Measurements from ENCODE around the gene GDF15. TPM values are rescaled to one million over a fixed set of nuclear protein-coding genes. Genes with fewer than 3 reads are reported as not detected.
A peak's percentile ranks its signal among the peaks of the same experiment; 100 is the strongest.

The GDF15 gene
- polyA plus RNA-seq, 1 of the 3 experiments (the other 2 are of a cell fraction), result 129 TPM

GRCh38 chr19:18427743-18428113 is 41.8 kb downstream of the GDF15 start:
- H3K9ac ChIP-seq, result no peak overlapping the region
- DNase-seq, result no peak
- H3K9me3 ChIP-seq, result no peaks in the 10 kb centered on the region
- peaks cover 31% of the 10 kb centered on the region for H4K20me1 ChIP-seq (ENCODE audit: insufficient read depth)
- no peaks in the 10 kb centered on the region for H3K9me2 ChIP-seq
- H3K27ac ChIP-seq (ENCODE audit: low read depth in 2 of 2, low read length in 1 of 2), result peak overlapping the region in 1 of 2 experiments; percentile 14; a peak in 1 of 4 replicates
- ChIA-PET CTCF (interaction anchor here (1.1 to 2.8 kb wide), 2 partner anchors 23 to 149 kb away, joined by 5 to 12 read pairs; no protein-coding TSS in a partner anchor), POLR2A (no interaction called here)
- H3K4me2 ChIP-seq, result no peak overlapping the region
- 100% methylated on average over 10 of the region's 12 CpGs for WGBS (ENCODE audit: low lambda C conversion rate)
- H2AFZ ChIP-seq (ENCODE audit: low read depth), result no peak overlapping the region
- no peak for TF ChIP-seq RAD21 (IDR thresholded peaks at IDR 0.05; ENCODE audit: low read length)
- no peaks in the 10 kb centered on the region for H3K27me3 ChIP-seq (ENCODE audit: insufficient read depth)
- peaks cover 0 to 11% of the 10 kb centered on the region in 2 experiments for H3K36me3 ChIP-seq (replicated peaks in 1 of 2; ENCODE audit: control insufficient read depth in 1 of 2, insufficient read depth in 2 of 2, low read length in 1 of 2)
- peaks cover 23 to 52% of the 10 kb centered on the region in 2 experiments; a peak in 2 of 4 replicates for H3K4me1 ChIP-seq (ENCODE audit: control insufficient read depth in 1 of 2, insufficient read depth in 2 of 2, low read depth in 1 of 2, low read length in 1 of 2)
- H3K79me2 ChIP-seq (ENCODE audit: insufficient read depth), result peaks cover 31% of the 10 kb centered on the region
- no peak overlapping the region for H3K4me3 ChIP-seq (ENCODE audit: low read depth in 2 of 2, low read length in 1 of 2)
- no peaks in the 10 kb centered on the region for H3F3A ChIP-seq (replicated peaks; ENCODE audit: insufficient read depth)

- ChIA-PET POLR2A (interaction anchor here (0.6 to 1.0 kb wide), 3 partner anchors 11 to 107 kb away, joined by 3 to 4 read pairs (median 3); no protein-coding TSS in a partner anchor), CTCF (interaction anchor here (0.9 to 2.8 kb wide), 5 partner anchors 9 to 149 kb away, joined by 3 to 12 read pairs (median 7); partner anchors contain the start of gene SSBP4)
- peak overlapping the region; percentile 85 for H3K4me2 ChIP-seq
Observed at GRCh38 chr19:18428173-18428786, 42.3 kb downstream of the GDF15 start.

More at GRCh38 chr19:18428173-18428786, 42.3 kb downstream of the GDF15 start:
- no peak for TF ChIP-seq ZBTB33 (IDR thresholded peaks at IDR 0.05; ENCODE audit: borderline replicate concordance, low read depth)
- TF ChIP-seq RCOR1 (IDR thresholded peaks at IDR 0.05; ENCODE audit: low read length), result no peak
- TF ChIP-seq GABPA (IDR thresholded peaks at IDR 0.05; ENCODE audit: low read depth), result no peak
- no peak for TF ChIP-seq FOXM1 (IDR thresholded peaks at IDR 0.05; ENCODE audit: low read depth)
- no peak for TF ChIP-seq TEAD4 (IDR thresholded peaks at IDR 0.05; ENCODE audit: borderline replicate concordance, insufficient read depth)
- no peak for TF ChIP-seq YY1 (IDR thresholded peaks at IDR 0.05; ENCODE audit: low read depth)
- no peak for TF ChIP-seq TAF1 (IDR thresholded peaks at IDR 0.05; ENCODE audit: borderline replicate concordance, low read depth, low read length)
- no peak for TF ChIP-seq USF2 (IDR thresholded peaks at IDR 0.05; ENCODE audit: borderline replicate concordance, low read depth, low read length)
- no peak for TF ChIP-seq CHD2 (IDR thresholded peaks at IDR 0.05; ENCODE audit: low read length, partially characterized antibody)
- no peak for TF ChIP-seq MXI1 (IDR thresholded peaks at IDR 0.05; ENCODE audit: low read depth, low read length)
- no peak for TF ChIP-seq IRF3 (IDR thresholded peaks at IDR 0.05; ENCODE audit: low read depth, low read length)
- TF ChIP-seq TCF12 (IDR thresholded peaks at IDR 0.05), result no peak
- DNase-seq, result no peak
- 91% methylated on average over 4 of the region's 17 CpGs for WGBS (ENCODE audit: low lambda C conversion rate)
- H3K4me1 ChIP-seq (ENCODE audit: control insufficient read depth in 1 of 2, insufficient read depth in 2 of 2, low read depth in 1 of 2, low read length in 1 of 2), result peaks cover 23 to 57% of the 10 kb centered on the region in 2 experiments; a peak in 2 of 4 replicates
- peaks cover 25% of the 10 kb centered on the region for H3K79me2 ChIP-seq (ENCODE audit: insufficient read depth)
- H3K9me2 ChIP-seq, result no peaks in the 10 kb centered on the region
- peaks cover 0 to 10% of the 10 kb centered on the region in 2 experiments for H3K36me3 ChIP-seq (replicated peaks in 1 of 2; ENCODE audit: control insufficient read depth in 1 of 2, insufficient read depth in 2 of 2, low read length in 1 of 2)
- H4K20me1 ChIP-seq (ENCODE audit: insufficient read depth), result peaks cover 26% of the 10 kb centered on the region
- no peaks in the 10 kb centered on the region for H3K9me3 ChIP-seq
- no peak overlapping the region; a peak in 1 of 4 replicates for H3K4me3 ChIP-seq (ENCODE audit: low read depth in 2 of 2, low read length in 1 of 2)
- H3K9ac ChIP-seq, result peak overlapping the region; percentile 69
- H3F3A ChIP-seq (replicated peaks; ENCODE audit: insufficient read depth), result no peaks in the 10 kb centered on the region
- no peak overlapping the region for H2AFZ ChIP-seq (ENCODE audit: low read depth)
- no peaks in the 10 kb centered on the region for H3K27me3 ChIP-seq (ENCODE audit: insufficient read depth)
- H3K27ac ChIP-seq (ENCODE audit: low read depth in 2 of 2, low read length in 1 of 2), result peak overlapping the region; percentile 78 to 87
